Thyroid gland (tissue), 4 donors: Measurements from ENCODE around the gene BCL11B. TPM values are rescaled to one million over a fixed set of nuclear protein-coding genes. Genes with fewer than 3 reads are reported as not detected.

Experiments used
- DNase-seq, 2 donors: peaks; one replicate each; pipeline ENCODE4 v3.0.0-alpha.2; 2019
- H3K27ac ChIP-seq, 3 donors: fragments of 200-600 bp; sonication (generic); 1 replicate in 2 of 3; 2 replicates in 1 of 3; pipeline ENCODE4 v1.5.1; 2016 to 2019; ENCODE audit warnings: mild to moderate bottlenecking in 1 of 3, moderate library complexity in 1 of 3
- H3K27me3 ChIP-seq: fragments of 200-600 bp; sonication (generic); one replicate; pipeline ENCODE4 v1.5.1; 2019
- H3K36me3 ChIP-seq, 2 donors: fragments of 200-600 bp; sonication (generic); one replicate each; pipeline ENCODE4 v1.5.1; 2016 to 2019
- H3K4me1 ChIP-seq, 2 donors: fragments of 200-600 bp; sonication (generic); one replicate each; pipeline ENCODE4 v1.5.1; 2017 to 2019
- H3K4me3 ChIP-seq, 3 donors: fragments of 200-600 bp; sonication (generic); replicated peaks in 1 of 3; 1 replicate in 2 of 3; 2 replicates in 1 of 3; pipeline ENCODE4 v1.5.1; 2016; ENCODE audit warnings: mild to moderate bottlenecking in 1 of 3
- H3K9me3 ChIP-seq: fragments of 200-600 bp; sonication (generic); one replicate; pipeline ENCODE4 v1.5.1; 2017
- CTCF ChIP-seq, 6 experiments: fragments of 200-600 bp in 3 of 6; fragments of 450-650 bp in 3 of 6; sonication (generic) in 3 of 6; IDR thresholded peaks; one replicate each; pipeline ENCODE4 v1.5.1; 2016 to 2019; ENCODE audit warnings: antibody characterized with exemption in 6 of 6, mild to moderate bottlenecking in 2 of 6, inconsistent platforms in 1 of 6, moderate library complexity in 1 of 6
- POLR2A ChIP-seq, 2 donors: fragments of 450-650 bp; IDR thresholded peaks; one replicate each; pipeline ENCODE4 v1.6.1; 2017; ENCODE audit warnings: antibody characterized with exemption in 2 of 2, mild to moderate bottlenecking in 2 of 2, moderate library complexity in 1 of 2
- WGBS, 2 donors: methylation state at CpG; one replicate each; pipeline ENCODE4 v1.1.5; 2017; 5-methylcytosine and 5-hydroxymethylcytosine counted together
- intact Hi-C: fragments of 100-400 bp; cut with DNase I; formaldehyde crosslinking; loops from one replicate; pipeline ENCODE4 v1.15.1; 2023
- total RNA-seq, 4 donors: library from RNA; depleted of rRNA; stranded (reverse); fragments of >200 nt; gene quantifications; one replicate each; pipeline ENCODE4 v1.2.3, GENCODE V29; 2016

The BCL11B gene
- total RNA-seq, 4 donors from 2014 or later, result 0.81 to 4.3 (median 2.3) TPM

- H3K27me3 ChIP-seq, result no peaks in the 10 kb centered on the region
- 78 to 88% methylated on average over 3 to 12 of the region's 17 CpGs for WGBS, 2 donors
- no peak overlapping the region for H3K27ac ChIP-seq
- peaks cover 13 to 27% of the 10 kb centered on the region in 2 donors for H3K4me1 ChIP-seq
- TF ChIP-seq CTCF (IDR thresholded peaks at IDR 0.05), result no peak
- intact Hi-C loops, result loop anchor here (10.0 kb wide), 1 partner anchor 329 kb away; no protein-coding TSS in a partner anchor
- H3K4me3 ChIP-seq, result no peak overlapping the region
- no peaks in the 10 kb centered on the region for H3K9me3 ChIP-seq
- no peaks in the 10 kb centered on the region for H3K36me3 ChIP-seq
- no peak for DNase-seq
Measured at GRCh38 chr14:99233222-99234035, 38.6 kb downstream of the BCL11B start.

- intact Hi-C loops, result loop anchor here (10.0 kb wide), 1 partner anchor 328 kb away; no protein-coding TSS in a partner anchor
- Histone ChIP-seq H3K9me3 (no peaks in the 10 kb centered on the region), H3K36me3 (no peaks in the 10 kb centered on the region), H3K4me3 (no peak overlapping the region), H3K4me1 (peaks cover 13 to 27% of the 10 kb centered on the region in 2 donors), H3K27ac (no peak overlapping the region), H3K27me3 (no peaks in the 10 kb centered on the region)
- 79 to 96% methylated on average over 3 of the region's 3 CpGs for WGBS, 2 donors
- TF ChIP-seq POLR2A (IDR thresholded peaks at IDR 0.05), result no peak
- TF ChIP-seq CTCF (IDR thresholded peaks at IDR 0.05), result no peak
- no peak for DNase-seq
Measured at GRCh38 chr14:99232714-99233214, 39.2 kb downstream of the BCL11B start.

- Histone ChIP-seq H3K4me1 (peaks cover 13 to 27% of the 10 kb centered on the region in 2 donors), H3K36me3 (no peaks in the 10 kb centered on the region), H3K9me3 (no peaks in the 10 kb centered on the region), H3K27ac (peak overlapping the region; percentile 38 to 73 (median 69)), H3K4me3 (peak overlapping the region in 1 of 3 donors; percentile 36), H3K27me3 (no peaks in the 10 kb centered on the region)
- intact Hi-C loops, result loop anchor here (10.0 kb wide), 1 partner anchor 327 kb away; no protein-coding TSS in a partner anchor
- 29 to 37% methylated on average over 13 to 15 of the region's 21 CpGs for WGBS, 2 donors
- peak; percentile 83 to 85 for DNase-seq
- TF ChIP-seq POLR2A (IDR thresholded peaks at IDR 0.05) (peak in 1 of 2 donors; percentile 58), CTCF (IDR thresholded peaks at IDR 0.05) (no peak)
Measured at GRCh38 chr14:99231850-99232713, 39.9 kb downstream of the BCL11B start.

GRCh38 chr14:99231161-99231849 is 40.7 kb downstream of the BCL11B start:
- H3K27ac ChIP-seq, result peak overlapping the region; percentile 38 to 73 (median 69)

More at GRCh38 chr14:99231161-99231849, 40.7 kb downstream of the BCL11B start:
- peak overlapping the region in 1 of 3 donors; percentile 36 for H3K4me3 ChIP-seq
- no peak for TF ChIP-seq POLR2A (IDR thresholded peaks at IDR 0.05)
- no peak for TF ChIP-seq CTCF (IDR thresholded peaks at IDR 0.05)
- 6 to 10% methylated on average over 23 to 25 of the region's 38 CpGs for WGBS, 2 donors
- no peaks in the 10 kb centered on the region for H3K27me3 ChIP-seq
- H3K9me3 ChIP-seq, result no peaks in the 10 kb centered on the region
- intact Hi-C loops, result loop anchor here (10.0 kb wide), 1 partner anchor 327 kb away; no protein-coding TSS in a partner anchor
- H3K4me1 ChIP-seq, result peaks cover 13 to 27% of the 10 kb centered on the region in 2 donors
- H3K36me3 ChIP-seq, result no peaks in the 10 kb centered on the region
- DNase-seq, result peak; percentile 72 to 80
